ENCODE data around the gene SCN2B. TPM values are rescaled to one million over a fixed set of nuclear protein-coding genes. Genes with fewer than 3 reads are reported as not detected.
A peak's percentile ranks its signal among the peaks of the same experiment; 100 is the strongest.

SCN2B gene
- total RNA-seq, 1 experiment from 2014 or later, result 0.20 TPM

DNA sequence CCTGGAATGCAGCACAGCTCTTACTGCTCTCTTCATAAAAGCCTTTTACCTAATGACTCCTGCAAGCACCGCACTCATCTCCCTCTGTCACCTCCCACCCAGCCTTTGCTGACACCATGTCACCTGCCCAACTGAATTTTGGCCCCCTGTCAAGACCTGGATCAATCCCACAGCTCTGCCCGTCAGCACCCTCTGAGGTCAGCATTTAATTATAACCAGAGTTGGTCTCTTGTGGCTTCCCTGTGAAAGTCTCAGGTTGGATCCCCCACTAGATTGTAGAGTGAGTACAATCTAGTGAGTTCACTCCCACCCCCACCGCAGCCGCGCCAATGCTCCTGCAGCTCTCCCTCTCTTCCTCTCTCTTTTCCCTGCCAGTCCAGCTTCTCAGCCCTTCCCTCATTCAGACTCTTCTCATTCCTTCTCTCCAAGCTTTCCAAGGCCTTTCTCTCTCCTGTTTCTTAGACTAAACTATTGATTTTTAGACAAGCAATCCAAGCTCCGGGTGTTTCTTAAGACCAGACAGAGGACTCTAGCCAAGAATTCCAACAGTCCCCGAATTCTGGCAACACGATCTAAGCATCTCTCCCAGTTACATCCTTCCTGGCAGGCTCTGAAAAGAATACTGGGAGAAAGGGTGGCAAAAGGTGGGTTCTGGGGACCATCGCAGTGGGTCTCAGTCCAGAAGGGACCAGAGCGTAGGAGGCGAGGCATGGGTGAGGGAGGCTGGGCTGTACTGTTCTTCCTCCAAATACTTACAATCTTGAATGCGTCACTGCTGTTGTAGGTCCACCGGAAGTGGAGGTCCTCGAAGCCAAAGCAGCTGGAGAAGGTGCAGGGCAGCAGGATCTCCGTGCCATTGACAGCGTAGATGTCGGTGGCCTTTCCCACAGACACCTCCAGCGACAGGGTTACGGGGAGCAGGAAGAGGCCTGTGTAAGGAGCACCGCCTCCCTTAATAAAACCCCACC is 31.9 kb downstream of the SCN2B start:
- peaks cover 29% of the 10 kb centered on the region for H3K4me1 Mint-ChIP-seq
- ChIA-PET POLR2A (interaction anchor here (1.1 kb wide), 1 partner anchor 27 kb away, joined by 4 read pairs; no protein-coding TSS in a partner anchor), CTCF (interaction anchor here (0.6 to 9.0 kb wide), 3 partner anchors 11 to 151 kb away, joined by 3 to 153 read pairs (median 11); no protein-coding TSS in a partner anchor)
- H3K27me3 Mint-ChIP-seq (ENCODE audit: low read depth), result peaks cover 48% of the 10 kb centered on the region
- DNase-seq (ENCODE audit: low spot score) (no peak), ATAC-seq (no peak)
- H3K36me3 Mint-ChIP-seq, result no peaks in the 10 kb centered on the region
- no peak for TF ChIP-seq FOXP1 (CRISPR knock-in tag; IDR thresholded peaks at IDR 0.05; ENCODE audit: borderline replicate concordance)
- TF ChIP-seq HMGA2 (CRISPR knock-in tag; IDR thresholded peaks at IDR 0.05), result no peak
- peak overlapping the region; percentile 70; the same call in 1 of the 2 replicates for H3K4me3 Mint-ChIP-seq
- no peak overlapping the region for H3K27ac Mint-ChIP-seq
- H3K9me3 Mint-ChIP-seq, result no peaks in the 10 kb centered on the region

GRCh38 chr11:118143661-118144185 is 32.7 kb downstream of the SCN2B start:
- ChIA-PET POLR2A (interaction anchor here (1.1 kb wide), 1 partner anchor 27 kb away, joined by 4 read pairs; no protein-coding TSS in a partner anchor), CTCF (interaction anchor here (0.6 to 9.0 kb wide), 5 partner anchors 12 to 152 kb away, joined by 3 to 153 read pairs (median 3); no protein-coding TSS in a partner anchor)
- ATAC-seq (no peak), DNase-seq (ENCODE audit: low spot score) (no peak)
- Mint-ChIP-seq H3K27me3 (ENCODE audit: low read depth) (peaks cover 47% of the 10 kb centered on the region), H3K36me3 (no peaks in the 10 kb centered on the region), H3K9me3 (no peaks in the 10 kb centered on the region), H3K4me1 (peaks cover 28% of the 10 kb centered on the region), H3K4me3 (no peak overlapping the region), H3K27ac (no peak overlapping the region)
- TF ChIP-seq, protein P1, sequence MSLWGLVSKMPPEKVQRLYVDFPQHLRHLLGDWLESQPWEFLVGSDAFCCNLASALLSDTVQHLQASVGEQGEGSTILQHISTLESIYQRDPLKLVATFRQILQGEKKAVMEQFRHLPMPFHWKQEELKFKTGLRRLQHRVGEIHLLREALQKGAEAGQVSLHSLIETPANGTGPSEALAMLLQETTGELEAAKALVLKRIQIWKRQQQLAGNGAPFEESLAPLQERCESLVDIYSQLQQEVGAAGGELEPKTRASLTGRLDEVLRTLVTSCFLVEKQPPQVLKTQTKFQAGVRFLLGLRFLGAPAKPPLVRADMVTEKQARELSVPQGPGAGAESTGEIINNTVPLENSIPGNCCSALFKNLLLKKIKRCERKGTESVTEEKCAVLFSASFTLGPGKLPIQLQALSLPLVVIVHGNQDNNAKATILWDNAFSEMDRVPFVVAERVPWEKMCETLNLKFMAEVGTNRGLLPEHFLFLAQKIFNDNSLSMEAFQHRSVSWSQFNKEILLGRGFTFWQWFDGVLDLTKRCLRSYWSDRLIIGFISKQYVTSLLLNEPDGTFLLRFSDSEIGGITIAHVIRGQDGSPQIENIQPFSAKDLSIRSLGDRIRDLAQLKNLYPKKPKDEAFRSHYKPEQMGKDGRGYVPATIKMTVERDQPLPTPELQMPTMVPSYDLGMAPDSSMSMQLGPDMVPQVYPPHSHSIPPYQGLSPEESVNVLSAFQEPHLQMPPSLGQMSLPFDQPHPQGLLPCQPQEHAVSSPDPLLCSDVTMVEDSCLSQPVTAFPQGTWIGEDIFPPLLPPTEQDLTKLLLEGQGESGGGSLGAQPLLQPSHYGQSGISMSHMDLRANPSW (CRISPR knock-in tag; conservative IDR thresholded peaks at IDR 0.05; ENCODE audit: low read depth), result no peak
- TF ChIP-seq TEAD1 (CRISPR knock-in tag; IDR thresholded peaks at IDR 0.05) (no peak), NR1H2 (CRISPR knock-in tag; IDR thresholded peaks at IDR 0.05) (no peak), CREM (CRISPR knock-in tag; IDR thresholded peaks at IDR 0.05) (no peak), MYBL2 (CRISPR knock-in tag; IDR thresholded peaks at IDR 0.05) (no peak), SP1 (CRISPR knock-in tag; conservative IDR thresholded peaks at IDR 0.05) (no peak), IRF2 (CRISPR knock-in tag; IDR thresholded peaks at IDR 0.05; ENCODE audit: borderline replicate concordance, low read depth) (no peak), JAZF1 (CRISPR knock-in tag; IDR thresholded peaks at IDR 0.05) (no peak), NR3C1 (CRISPR knock-in tag; conservative IDR thresholded peaks at IDR 0.05; ENCODE audit: low read depth) (no peak), ATF6 (CRISPR knock-in tag; IDR thresholded peaks at IDR 0.05) (no peak), ZNF219 (CRISPR knock-in tag; IDR thresholded peaks at IDR 0.05; ENCODE audit: borderline replicate concordance) (no peak), ZNF317 (CRISPR knock-in tag; IDR thresholded peaks at IDR 0.05; ENCODE audit: borderline replicate concordance, low read depth) (no peak), ZNF121 (CRISPR knock-in tag; IDR thresholded peaks at IDR 0.05) (no peak), E2F4 (CRISPR knock-in tag; IDR thresholded peaks at IDR 0.05; ENCODE audit: borderline replicate concordance, low read depth) (no peak), FOXP1 (CRISPR knock-in tag; IDR thresholded peaks at IDR 0.05; ENCODE audit: borderline replicate concordance) (no peak), CREB1 (CRISPR knock-in tag; IDR thresholded peaks at IDR 0.05) (no peak)
- TF ChIP-seq, protein P2, sequence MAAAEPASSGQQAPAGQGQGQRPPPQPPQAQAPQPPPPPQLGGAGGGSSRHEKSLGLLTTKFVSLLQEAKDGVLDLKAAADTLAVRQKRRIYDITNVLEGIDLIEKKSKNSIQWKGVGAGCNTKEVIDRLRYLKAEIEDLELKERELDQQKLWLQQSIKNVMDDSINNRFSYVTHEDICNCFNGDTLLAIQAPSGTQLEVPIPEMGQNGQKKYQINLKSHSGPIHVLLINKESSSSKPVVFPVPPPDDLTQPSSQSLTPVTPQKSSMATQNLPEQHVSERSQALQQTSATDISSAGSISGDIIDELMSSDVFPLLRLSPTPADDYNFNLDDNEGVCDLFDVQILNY (CRISPR knock-in tag; IDR thresholded peaks at IDR 0.05), result no peak
- TF ChIP-seq, protein P3, sequence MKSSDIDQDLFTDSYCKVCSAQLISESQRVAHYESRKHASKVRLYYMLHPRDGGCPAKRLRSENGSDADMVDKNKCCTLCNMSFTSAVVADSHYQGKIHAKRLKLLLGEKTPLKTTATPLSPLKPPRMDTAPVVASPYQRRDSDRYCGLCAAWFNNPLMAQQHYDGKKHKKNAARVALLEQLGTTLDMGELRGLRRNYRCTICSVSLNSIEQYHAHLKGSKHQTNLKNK (CRISPR knock-in tag; IDR thresholded peaks at IDR 0.05), result no peak
- TF ChIP-seq, protein P4, sequence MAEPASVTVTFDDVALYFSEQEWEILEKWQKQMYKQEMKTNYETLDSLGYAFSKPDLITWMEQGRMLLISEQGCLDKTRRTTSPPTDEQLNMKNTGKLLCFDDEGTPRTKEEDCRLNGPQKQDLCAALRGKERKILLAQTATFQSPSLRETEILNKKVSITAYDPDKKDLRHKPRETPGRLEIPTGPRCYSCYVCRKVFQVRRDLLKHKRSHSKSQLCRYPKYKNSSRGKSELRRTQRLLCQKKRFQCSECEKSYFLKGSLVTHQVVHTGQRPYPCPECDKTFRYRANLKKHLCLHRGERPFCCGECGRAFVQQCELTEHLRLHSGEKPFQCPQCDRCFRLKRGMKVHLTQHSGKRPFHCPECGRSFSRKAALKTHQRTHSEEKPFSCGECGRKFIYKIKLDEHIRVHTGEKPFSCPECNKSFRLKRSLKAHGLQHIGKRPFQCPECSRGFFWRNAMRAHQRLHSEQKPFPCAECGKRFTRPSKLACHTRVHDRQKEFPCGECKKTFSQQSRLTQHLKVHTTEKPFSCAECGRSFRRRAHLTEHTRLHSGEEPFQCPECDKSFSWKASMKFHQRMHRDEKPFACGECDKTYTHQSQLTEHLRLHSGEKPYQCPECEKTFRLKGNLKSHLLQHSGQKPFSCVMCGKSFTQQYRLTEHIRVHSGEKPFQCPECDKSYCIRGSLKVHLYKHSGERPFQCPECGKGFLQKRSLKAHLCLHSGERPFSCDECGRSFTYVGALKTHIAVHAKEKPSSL (CRISPR knock-in tag; conservative IDR thresholded peaks at IDR 0.05), result no peak

Data from WTC11 (cell line).